Measurements from ENCODE around the gene PHLPP1.

DNA sequence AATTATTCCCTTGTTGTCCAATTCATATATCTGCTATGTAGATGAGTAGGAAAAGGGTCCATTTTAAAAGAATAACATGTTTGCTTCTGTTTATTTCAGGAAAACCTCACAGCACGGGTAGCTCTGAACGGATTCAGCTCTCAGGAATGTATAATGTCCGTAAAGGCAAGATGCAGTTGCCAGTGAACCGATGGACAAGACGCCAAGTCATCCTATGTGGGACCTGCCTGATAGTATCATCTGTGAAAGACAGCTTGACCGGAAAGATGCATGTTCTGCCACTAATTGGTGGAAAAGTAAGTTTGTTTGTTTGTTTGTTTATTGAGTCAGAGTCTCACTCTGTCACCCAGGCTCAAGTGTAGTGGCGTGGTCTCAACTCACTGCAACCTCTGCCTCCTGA is 114.6 kb downstream of the PHLPP1 start:
- TF ChIP-seq POLR2A (IDR thresholded peaks at IDR 0.05) (no peak), CTCF (IDR thresholded peaks at IDR 0.05) (no peak)
